WI38 (cell line): ENCODE measurements around the gene MYO7A.

ENCODE experiments used
- H3K4me3 ChIP-seq: 2 replicates; pipeline ENCODE4 v1.5.1; 2011; ENCODE audit warnings: low read depth, mild to moderate bottlenecking, control low read depth, low read length
- CTCF ChIP-seq: IDR thresholded peaks from 2 replicates; pipeline ENCODE4 v1.5.1; 2012; ENCODE audit warnings: low read depth, mild to moderate bottlenecking, control low read depth, low read length

Gene MYO7A

GRCh38 chr11:77209663-77210062 lies 81.6 kb downstream of the MYO7A start:
- TF ChIP-seq CTCF: no peak
- H3K4me3 ChIP-seq: no peak overlapping the region

GRCh38 chr11:77211040-77211451 lies 83.0 kb downstream of the MYO7A start:
- no peak for TF ChIP-seq CTCF
- H3K4me3 ChIP-seq: no peak overlapping the region

- no peak overlapping the region for H3K4me3 ChIP-seq
- no peak for TF ChIP-seq CTCF
These were observed 83.7 kb downstream of the MYO7A start for GRCh38 chr11:77211594-77212251.

- TF ChIP-seq CTCF: no peak
These were observed 84.4 kb downstream of the MYO7A start for GRCh38 chr11:77212314-77213007.

GRCh38 chr11:77213029-77213579 lies 85.1 kb downstream of the MYO7A start:
- H3K4me3 ChIP-seq: no peak overlapping the region
- TF ChIP-seq CTCF: no peak

More at GRCh38 chr11:77212314-77213007, 84.4 kb downstream of the MYO7A start:
- H3K4me3 ChIP-seq: no peak overlapping the region

- TF ChIP-seq CTCF: no peak
- H3K4me3 ChIP-seq: no peak overlapping the region
These were observed 85.8 kb downstream of the MYO7A start for GRCh38 chr11:77213589-77214428.
